Measurements from ENCODE around the gene KCTD14. TPM values are rescaled to one million over a fixed set of nuclear protein-coding genes. Genes with fewer than 3 reads are reported as not detected.

KCTD14 gene
- total RNA-seq, 2 donors from 2014 or later, result 19.5 to 19.7 TPM

DNA sequence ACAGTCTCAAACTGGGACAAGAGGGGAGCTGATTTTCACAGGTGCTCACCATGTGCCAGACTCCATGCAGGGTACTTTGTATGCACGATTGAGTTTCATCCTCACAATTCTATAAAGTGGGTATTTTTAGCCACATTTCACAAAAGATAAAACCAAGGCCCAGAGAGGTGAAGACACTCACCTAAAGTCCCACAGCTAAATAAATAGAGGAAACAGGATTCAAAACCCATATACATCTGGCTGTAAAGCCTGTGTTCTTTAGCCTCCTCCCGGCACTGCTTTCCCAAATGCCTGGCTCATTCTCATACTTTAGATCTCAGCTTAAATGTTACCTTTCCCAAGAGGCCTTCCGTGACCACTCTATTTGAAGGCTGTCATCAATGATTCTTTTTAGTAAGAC lies 13.2 kb upstream of the KCTD14 start:
- no peak for DNase-seq
- H3K9me3 ChIP-seq, result no peaks in the 10 kb centered on the region
- no peak overlapping the region for H3K9ac ChIP-seq (ENCODE audit: low read depth in 2 of 2, low read length in 2 of 2)
- no peaks in the 10 kb centered on the region for H3K36me3 ChIP-seq
- no peak overlapping the region for H3K4me3 ChIP-seq
- H3K4me1 ChIP-seq, result peaks cover 15% of the 10 kb centered on the region
- TF ChIP-seq CTCF (IDR thresholded peaks at IDR 0.05), result no peak
- intact Hi-C loops (cut with DNase I), result no loop called here
- peak overlapping the region; percentile 68 for H3K27ac ChIP-seq
- no peaks in the 10 kb centered on the region for H3K27me3 ChIP-seq

GRCh38 chr11:78034623-78035022 lies 11.5 kb upstream of the KCTD14 start:
- H3K9ac ChIP-seq (ENCODE audit: low read depth in 2 of 2, low read length in 2 of 2), result no peak overlapping the region
- H3K9me3 ChIP-seq, result no peaks in the 10 kb centered on the region
- TF ChIP-seq CTCF (IDR thresholded peaks at IDR 0.05), result no peak
- H3K4me1 ChIP-seq, result peaks cover 7% of the 10 kb centered on the region
- H3K4me3 ChIP-seq, result no peak overlapping the region
- H3K27ac ChIP-seq, result no peak overlapping the region
- intact Hi-C loops (cut with DNase I), result no loop called here
- no peaks in the 10 kb centered on the region for H3K36me3 ChIP-seq
- DNase-seq, result no peak
- no peaks in the 10 kb centered on the region for H3K27me3 ChIP-seq

GRCh38 chr11:78033040-78033439 lies 10.0 kb upstream of the KCTD14 start:
- Histone ChIP-seq H3K36me3 (no peaks in the 10 kb centered on the region), H3K27me3 (no peaks in the 10 kb centered on the region), H3K9ac (ENCODE audit: low read depth in 2 of 2, low read length in 2 of 2) (no peak overlapping the region), H3K4me1 (no peaks in the 10 kb centered on the region), H3K4me3 (no peak overlapping the region), H3K27ac (no peak overlapping the region), H3K9me3 (no peaks in the 10 kb centered on the region)
- DNase-seq, result no peak
- intact Hi-C loops (cut with DNase I), result no loop called here
- TF ChIP-seq CTCF (IDR thresholded peaks at IDR 0.05), result no peak

DNA sequence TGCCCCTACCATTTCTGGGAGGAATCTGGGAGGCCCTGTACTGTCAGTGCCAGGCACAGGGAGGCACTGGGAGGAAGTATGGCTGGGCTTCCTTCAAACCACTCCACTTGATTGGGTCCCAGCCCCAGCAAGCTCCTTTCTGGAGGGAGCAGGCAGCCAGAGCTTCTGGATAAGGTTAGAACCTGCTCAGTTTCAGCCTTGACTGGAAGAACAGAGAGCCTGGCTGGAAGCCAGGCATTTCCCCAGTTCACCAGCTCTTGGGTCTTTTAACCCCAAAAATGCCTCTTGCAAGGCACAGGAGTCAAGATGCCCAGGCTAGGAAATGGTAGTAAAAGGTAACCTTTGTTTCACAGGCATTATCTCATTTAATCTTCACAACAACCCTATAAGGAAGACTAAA lies 9.0 kb upstream of the KCTD14 start:
- Histone ChIP-seq H3K9me3 (no peaks in the 10 kb centered on the region), H3K27me3 (no peaks in the 10 kb centered on the region), H3K36me3 (no peaks in the 10 kb centered on the region), H3K9ac (ENCODE audit: low read depth in 2 of 2, low read length in 2 of 2) (no peak overlapping the region), H3K4me3 (no peak overlapping the region), H3K27ac (no peak overlapping the region), H3K4me1 (no peaks in the 10 kb centered on the region)
- no peak for DNase-seq
- TF ChIP-seq CTCF (IDR thresholded peaks at IDR 0.05), result no peak
- intact Hi-C loops (cut with DNase I), result no loop called here

DNA sequence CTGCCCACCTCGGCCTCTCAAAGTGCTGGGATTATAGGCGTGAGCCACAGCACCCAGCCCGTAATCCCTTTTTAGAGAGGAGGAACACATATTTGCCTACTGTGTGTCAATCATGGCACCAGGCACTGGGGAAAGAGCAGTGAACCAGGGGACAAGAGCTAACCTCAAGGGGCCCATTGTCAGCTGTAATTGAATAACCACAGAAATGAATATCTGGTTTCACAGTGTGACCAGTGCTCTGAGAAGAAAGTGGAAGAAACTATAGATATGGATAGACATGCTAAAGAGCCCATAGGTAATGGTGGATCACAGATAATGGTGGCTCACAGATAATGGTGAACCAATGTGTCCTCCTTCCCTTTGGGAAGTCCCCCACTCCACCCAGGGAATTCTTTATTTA lies 8.6 kb upstream of the KCTD14 start:
- Histone ChIP-seq H3K36me3 (no peaks in the 10 kb centered on the region), H3K27ac (no peak overlapping the region), H3K4me1 (no peaks in the 10 kb centered on the region), H3K4me3 (no peak overlapping the region), H3K9me3 (no peaks in the 10 kb centered on the region), H3K9ac (ENCODE audit: low read depth in 2 of 2, low read length in 2 of 2) (no peak overlapping the region), H3K27me3 (no peaks in the 10 kb centered on the region)
- DNase-seq, result no peak
- no peak for TF ChIP-seq CTCF (IDR thresholded peaks at IDR 0.05)
- intact Hi-C loops (cut with DNase I), result no loop called here
